ENCODE results near the gene SLC2A3.
"Not testable (repeated sequence)": the region's sequence is repeated elsewhere in the genome, so short reads cannot be mapped to it uniquely, and the experiment has no call there.

SLC2A3 gene

GRCh38 chr12:7950230-7950943 lies 14.4 kb upstream of the SLC2A3 start:
- DNase-seq: not testable (repeated sequence)

- no peak for DNase-seq
These were observed 12.7 kb upstream of the SLC2A3 start for GRCh38 chr12:7948589-7949260.

DNA sequence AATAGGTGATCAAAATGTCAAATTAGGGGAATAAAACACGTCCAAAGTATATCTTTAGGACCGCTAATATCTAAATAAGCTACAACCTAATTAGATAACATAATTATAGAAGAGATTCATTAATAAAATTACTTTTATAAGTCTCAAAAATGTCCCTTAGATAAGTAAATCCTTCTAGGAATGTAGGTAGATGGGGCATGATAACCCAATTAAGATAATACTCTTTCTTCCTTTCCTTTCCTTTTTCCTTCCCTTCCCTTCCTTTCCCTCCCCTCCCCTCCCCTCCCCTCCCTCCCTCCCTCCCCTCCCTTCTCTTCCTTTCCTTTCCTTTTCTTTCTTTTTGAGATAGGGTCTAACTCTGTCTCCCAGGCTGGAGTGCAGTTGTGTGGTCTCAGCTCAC lies 11.0 kb upstream of the SLC2A3 start:
- DNase-seq: no peak

DNA sequence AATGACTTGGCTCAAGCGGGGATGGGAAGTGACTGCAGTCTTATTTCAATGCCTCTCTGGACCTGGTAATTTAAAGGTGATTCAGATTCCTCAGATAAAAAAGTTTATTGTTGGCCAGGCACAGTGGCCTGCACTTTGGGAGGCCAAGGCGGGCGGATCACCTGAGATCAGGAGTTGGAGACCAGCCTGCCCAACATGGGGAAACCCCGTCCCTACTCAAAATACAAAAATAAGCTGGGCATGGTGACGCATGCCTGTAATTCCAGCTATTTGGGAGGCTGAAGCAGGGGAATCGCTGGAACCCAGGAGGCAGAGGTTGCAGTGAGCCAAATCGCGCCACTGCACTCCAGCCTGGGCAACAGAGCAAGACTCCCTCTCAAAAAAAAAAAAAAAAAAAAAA lies 8.8 kb upstream of the SLC2A3 start:
- DNase-seq: not testable (repeated sequence)

GRCh38 chr12:7940906-7941305 lies 4.9 kb upstream of the SLC2A3 start:
- no peak for DNase-seq

GRCh38 chr12:7937833-7938506 lies 2.0 kb upstream of the SLC2A3 start:
- no peak for DNase-seq

DNA sequence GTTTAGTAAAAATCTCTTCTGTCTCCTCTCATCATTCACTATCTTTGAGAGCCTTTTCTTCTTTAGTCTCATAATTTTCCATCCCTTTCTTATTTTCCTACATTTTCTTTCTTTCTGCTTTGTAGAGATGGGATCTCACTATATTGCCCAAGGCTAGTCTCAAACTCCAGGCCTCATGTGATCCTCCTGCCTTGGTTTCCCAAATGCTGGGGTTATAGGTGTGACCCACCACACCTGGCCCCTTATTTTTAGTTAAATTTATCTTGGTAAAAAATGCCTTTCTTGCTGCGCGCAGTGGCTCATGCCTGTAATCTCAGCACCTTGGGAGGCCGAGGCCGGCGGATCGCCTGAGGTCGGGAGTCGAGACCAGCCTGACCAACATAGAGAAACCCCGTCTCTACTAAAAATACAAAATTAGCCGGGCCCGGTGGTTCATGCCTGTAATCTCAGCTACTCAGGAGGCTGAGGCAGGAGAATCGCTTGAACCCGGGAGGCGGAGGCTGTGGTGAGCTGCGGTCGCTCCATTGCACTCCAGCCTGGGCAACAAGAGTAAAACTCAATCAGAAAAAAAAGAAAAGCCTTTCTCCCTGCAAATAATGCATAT lies 996 bp downstream of the SLC2A3 start:
- DNase-seq: no peak

DNA sequence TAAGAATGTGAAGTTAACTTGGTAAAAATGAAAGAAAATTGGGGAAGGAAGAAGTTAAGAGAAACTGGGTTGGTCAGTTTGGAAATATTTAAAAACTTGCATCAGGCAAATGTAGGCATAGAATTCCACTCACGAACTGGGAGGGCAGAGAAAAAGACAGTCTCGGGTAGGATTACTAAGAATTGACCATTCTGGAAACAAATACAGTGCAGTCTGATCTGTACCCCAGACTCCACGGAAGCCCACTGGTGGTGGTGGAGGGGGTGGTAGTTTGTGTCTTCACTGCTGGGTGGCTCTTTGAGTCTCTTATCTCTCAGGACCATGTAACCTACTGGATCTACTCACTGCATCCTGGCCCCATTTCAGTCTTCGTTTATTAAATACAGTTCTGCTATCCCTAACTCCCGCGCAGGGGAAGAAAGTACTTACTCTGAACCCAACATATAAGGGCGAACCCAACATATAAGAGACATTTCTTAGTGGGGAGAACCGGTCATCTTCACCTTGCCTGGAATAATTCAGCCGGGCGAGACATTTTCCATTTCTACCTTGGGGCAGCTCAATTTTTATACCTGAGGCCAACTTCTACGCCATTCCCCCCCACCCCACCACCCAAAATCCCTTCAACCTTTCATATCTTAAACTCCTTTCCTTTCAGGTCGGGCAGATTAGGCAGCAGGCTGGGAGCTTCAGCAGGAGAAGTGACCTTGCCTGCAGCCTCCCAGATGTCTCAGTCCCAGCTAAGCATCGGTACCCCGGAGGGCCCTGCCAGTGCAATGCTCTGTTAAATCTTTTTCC lies 1.7 kb downstream of the SLC2A3 start:
- no peak for DNase-seq

- peak; percentile 84 for DNase-seq
These were observed 2.7 kb downstream of the SLC2A3 start for GRCh38 chr12:7933255-7933726.

GRCh38 chr12:7932599-7933240 lies 3.3 kb downstream of the SLC2A3 start:
- DNase-seq: not testable (repeated sequence)

DNA sequence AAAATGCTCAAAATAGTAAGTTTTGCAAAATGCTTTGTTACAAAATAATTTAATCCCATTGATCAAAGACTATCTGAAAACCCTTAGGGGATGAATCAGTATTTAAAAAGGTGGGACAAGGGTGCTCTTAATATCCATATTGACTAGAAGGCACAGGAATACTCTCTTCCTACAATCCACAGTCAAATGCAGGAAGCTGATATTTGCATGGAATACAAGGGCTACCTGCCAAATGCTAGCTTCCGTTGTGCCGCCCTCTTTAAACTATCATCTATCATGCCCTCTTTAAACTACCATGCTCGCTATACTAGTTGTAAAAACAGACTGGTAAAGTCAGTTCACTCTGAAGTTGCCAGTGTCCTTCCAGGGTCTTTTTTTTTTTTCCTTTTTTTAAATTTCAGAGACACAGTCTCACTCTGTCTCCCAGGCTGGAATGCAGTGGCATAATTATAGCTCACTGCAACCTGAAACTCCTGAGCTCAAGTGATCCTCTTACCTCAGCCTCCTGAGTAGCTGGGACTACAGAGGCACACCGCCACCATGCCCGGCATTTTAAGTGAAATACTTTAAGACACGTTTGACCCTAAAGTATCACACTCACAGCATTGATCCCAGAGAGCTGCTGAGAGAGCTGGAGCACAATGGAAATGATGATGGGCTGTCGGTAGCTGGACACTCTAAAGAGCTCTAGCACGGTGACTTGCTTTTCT lies 6.7 kb downstream of the SLC2A3 start:
- DNase-seq: no peak

DNA sequence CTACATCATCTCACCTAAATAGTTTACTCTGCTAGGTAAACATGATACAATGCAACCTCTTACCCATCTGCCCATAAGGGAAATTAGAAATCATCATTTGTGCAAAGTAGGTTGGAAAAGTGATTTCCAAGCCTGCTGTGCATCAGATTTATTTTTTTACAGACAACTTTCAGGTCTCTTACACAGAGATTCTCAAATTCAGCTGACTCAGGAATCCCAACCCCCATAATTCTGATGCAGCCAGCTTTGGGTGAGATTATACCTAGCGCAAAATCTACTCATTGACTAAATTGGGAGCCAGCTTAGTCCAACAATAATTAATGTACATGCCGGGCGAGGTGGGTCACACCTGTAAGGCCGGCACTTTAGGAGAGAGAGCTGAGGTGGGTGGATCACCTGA lies 8.5 kb downstream of the SLC2A3 start:
- DNase-seq: no peak

GRCh38 chr12:7926068-7926666 lies 9.8 kb downstream of the SLC2A3 start:
- DNase-seq: not testable (repeated sequence)

GRCh38 chr12:7923241-7924236 lies 12.4 kb downstream of the SLC2A3 start:
- DNase-seq: no peak

GRCh38 chr12:7921181-7921580 lies 14.8 kb downstream of the SLC2A3 start:
- DNase-seq: not testable (repeated sequence)

GRCh38 chr12:7918268-7918590 lies 17.8 kb downstream of the SLC2A3 start:
- DNase-seq: not testable (repeated sequence)

DNA sequence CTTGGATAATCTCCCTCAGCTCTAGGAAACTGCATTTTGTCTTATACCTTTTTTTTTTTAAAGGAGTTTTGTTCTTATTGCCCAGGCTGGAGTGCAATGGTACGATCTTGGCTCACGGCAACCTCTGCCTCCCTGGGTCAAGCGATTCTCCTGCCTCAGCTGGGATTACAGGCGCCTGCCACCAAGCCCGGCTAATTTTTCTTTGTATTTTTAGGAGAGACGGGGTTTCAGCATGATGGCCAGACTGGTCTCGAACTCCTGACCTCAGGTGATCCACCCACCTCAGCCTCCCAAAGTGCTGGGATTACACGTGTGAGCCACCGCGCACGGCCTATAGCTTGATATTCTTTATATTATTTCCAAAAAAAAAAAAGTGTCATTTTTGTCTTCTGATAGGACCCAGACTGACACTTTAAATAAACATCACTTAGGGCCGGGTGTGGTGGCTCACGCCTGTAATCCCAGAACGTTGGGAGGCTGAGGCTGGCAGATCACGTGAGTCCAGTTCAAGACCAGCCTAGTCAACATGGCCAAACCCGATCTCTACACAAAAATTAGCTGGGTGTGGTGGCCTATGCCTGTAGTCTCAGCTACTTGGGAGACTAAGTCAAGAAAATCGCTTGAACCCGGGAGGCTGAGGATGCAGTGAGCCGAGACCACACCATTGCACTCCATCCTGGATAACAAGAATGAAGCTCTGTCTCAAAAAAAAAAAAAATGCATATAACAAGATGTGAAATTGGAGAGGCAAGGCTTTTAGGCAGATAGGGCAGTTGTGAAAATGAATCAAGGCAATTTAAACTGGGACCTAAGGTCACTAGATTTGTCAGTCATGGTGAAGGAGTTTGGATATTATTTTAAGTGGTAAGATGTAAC lies 18.4 kb downstream of the SLC2A3 start:
- no peak for DNase-seq

GRCh38 chr12:7916936-7917335 lies 19.1 kb downstream of the SLC2A3 start:
- DNase-seq: no peak

Data from KG1 (cell line).